Measurements from ENCODE around the gene NCOA7. TPM values are rescaled to one million over a fixed set of nuclear protein-coding genes. Genes with fewer than 3 reads are reported as not detected.

Gene NCOA7
- total RNA-seq, 1 experiment from 2014 or later = 9.4 TPM

DNA sequence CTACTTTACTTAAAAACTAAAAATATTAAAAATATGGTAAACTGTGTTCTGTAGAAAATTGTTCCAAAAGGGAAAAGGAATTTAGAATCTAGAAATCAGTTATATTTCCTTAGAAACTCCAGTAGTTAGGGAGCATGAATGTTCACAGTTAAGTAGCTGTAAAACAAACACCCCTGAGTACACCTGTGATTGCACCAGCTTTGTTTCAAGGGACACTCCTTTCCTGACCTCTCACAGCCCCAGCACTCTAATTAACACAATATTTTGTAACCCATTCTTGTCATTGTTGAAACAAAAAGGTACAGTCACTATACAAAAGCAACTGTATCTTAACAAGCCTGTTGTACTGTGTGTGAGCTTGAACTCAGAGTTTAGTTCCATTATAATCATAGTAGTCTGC, 72.3 kb downstream of the NCOA7 start:
- H3K9me3 ChIP-seq (ENCODE audit: control insufficient read depth, low read depth, low read length) = no peaks in the 10 kb centered on the region

More for the DNA sequence above, 72.3 kb downstream of the NCOA7 start:
- no peak for DNase-seq
- Mint-ChIP-seq H3K36me3 (ENCODE audit: insufficient read depth in 1 of 3, low read depth in 3 of 3) (no peaks in the 10 kb centered on the region), H3K4me1 (peaks cover 11 to 12% of the 10 kb centered on the region in 2 experiments), H3K9me3 (no peaks in the 10 kb centered on the region), H3K27ac (no peak overlapping the region), H3K27me3 (ENCODE audit: low read depth) (no peaks in the 10 kb centered on the region), H3K4me3 (no peak overlapping the region)
- TF ChIP-seq, protein P1, sequence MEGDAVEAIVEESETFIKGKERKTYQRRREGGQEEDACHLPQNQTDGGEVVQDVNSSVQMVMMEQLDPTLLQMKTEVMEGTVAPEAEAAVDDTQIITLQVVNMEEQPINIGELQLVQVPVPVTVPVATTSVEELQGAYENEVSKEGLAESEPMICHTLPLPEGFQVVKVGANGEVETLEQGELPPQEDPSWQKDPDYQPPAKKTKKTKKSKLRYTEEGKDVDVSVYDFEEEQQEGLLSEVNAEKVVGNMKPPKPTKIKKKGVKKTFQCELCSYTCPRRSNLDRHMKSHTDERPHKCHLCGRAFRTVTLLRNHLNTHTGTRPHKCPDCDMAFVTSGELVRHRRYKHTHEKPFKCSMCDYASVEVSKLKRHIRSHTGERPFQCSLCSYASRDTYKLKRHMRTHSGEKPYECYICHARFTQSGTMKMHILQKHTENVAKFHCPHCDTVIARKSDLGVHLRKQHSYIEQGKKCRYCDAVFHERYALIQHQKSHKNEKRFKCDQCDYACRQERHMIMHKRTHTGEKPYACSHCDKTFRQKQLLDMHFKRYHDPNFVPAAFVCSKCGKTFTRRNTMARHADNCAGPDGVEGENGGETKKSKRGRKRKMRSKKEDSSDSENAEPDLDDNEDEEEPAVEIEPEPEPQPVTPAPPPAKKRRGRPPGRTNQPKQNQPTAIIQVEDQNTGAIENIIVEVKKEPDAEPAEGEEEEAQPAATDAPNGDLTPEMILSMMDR (conservative IDR thresholded peaks at IDR 0.05) = no peak
- no peak overlapping the region for H3K14ac ChIP-seq (ENCODE audit: insufficient read depth, low read length)
- no peak overlapping the region for H3K4me2 ChIP-seq (ENCODE audit: insufficient read depth, insufficient read length, low read length)
- no peaks in the 10 kb centered on the region for H3K23me2 ChIP-seq (ENCODE audit: insufficient read length, low read depth, low read length, poor library complexity, severe bottlenecking)
- H3K79me2 ChIP-seq (ENCODE audit: insufficient read depth, low read length) = no peaks in the 10 kb centered on the region
- no peaks in the 10 kb centered on the region for H3K79me1 ChIP-seq (ENCODE audit: insufficient read depth, low read depth, low read length, poor library complexity, severe bottlenecking)
- H2AFZ ChIP-seq (ENCODE audit: low read length) = no peak overlapping the region
- no peak overlapping the region for H3K9ac ChIP-seq (ENCODE audit: extremely low read depth, insufficient read length, low read length)
- H2BK12ac ChIP-seq (ENCODE audit: insufficient read length, low read depth, low read length) = no peak overlapping the region
- no peaks in the 10 kb centered on the region; the same call in 1 of the 2 replicates for H3K4me1 ChIP-seq (ENCODE audit: insufficient read depth, low read length)
- H3K27me3 ChIP-seq (ENCODE audit: insufficient read depth, low read length) = no peaks in the 10 kb centered on the region
- no peaks in the 10 kb centered on the region for H4K20me1 ChIP-seq (ENCODE audit: control insufficient read depth, insufficient read depth, insufficient read length)
- no peak overlapping the region for H3K18ac ChIP-seq (ENCODE audit: insufficient read length, low read depth, low read length)
- no peak overlapping the region for H2BK5ac ChIP-seq (ENCODE audit: insufficient read length, low read length)
- no peak overlapping the region for H3K23ac ChIP-seq (ENCODE audit: insufficient read length, low read depth, low read length)
- no peak overlapping the region for H3K27ac ChIP-seq (ENCODE audit: insufficient read length, low read depth, low read length)
- no peak overlapping the region for H2BK20ac ChIP-seq (ENCODE audit: low read depth, low read length, poor library complexity, severe bottlenecking)
- no peak overlapping the region for H3K56ac ChIP-seq (ENCODE audit: insufficient read length, low read depth, low read length)
- no peak overlapping the region for H3K4ac ChIP-seq (ENCODE audit: low read depth, low read length)
- no peak overlapping the region for H4K8ac ChIP-seq (replicated peaks; ENCODE audit: insufficient read length, low read depth, low read length)
- H2BK15ac ChIP-seq (ENCODE audit: low read depth, low read length) = no peak overlapping the region
- H3T11ph ChIP-seq (ENCODE audit: low read length) = no peak overlapping the region
- no peak overlapping the region for H4K5ac ChIP-seq (ENCODE audit: insufficient read length, low read depth, low read length)
- no peak overlapping the region for H2BK120ac ChIP-seq (ENCODE audit: low read depth, low read length, poor library complexity, severe bottlenecking)
- H2AK5ac ChIP-seq (ENCODE audit: insufficient read length, low read length) = no peak overlapping the region
- H4K91ac ChIP-seq (ENCODE audit: insufficient read length, low read depth, low read length) = no peak overlapping the region
